ENCODE data around the gene RPS6KC1.
"Not testable (repeated sequence)": the region's sequence is repeated elsewhere in the genome, so short reads cannot be mapped to it uniquely, and the experiment has no call there.

The RPS6KC1 gene

DNA sequence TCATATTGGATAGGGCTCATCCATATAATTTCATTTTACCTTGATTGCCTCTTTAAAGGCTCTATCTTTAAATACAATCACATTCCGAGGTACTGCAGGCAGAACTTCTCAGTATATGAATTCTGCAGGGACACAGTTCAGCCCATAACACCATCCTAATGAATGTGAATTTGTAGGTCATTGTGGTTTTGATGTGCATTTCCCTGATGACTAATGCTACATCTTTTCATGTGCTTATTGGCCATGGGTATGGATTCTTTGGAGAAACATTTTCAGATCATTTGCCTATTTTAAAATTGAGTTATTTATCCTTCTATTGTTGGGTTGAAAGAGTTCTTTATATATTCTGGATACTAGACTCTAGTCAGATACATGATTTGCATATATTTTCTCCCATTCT, 9.6 kb upstream of the RPS6KC1 start:
- DNase-seq (ENCODE audit: extremely low spot score): no peak
- TF ChIP-seq, protein P1, sequence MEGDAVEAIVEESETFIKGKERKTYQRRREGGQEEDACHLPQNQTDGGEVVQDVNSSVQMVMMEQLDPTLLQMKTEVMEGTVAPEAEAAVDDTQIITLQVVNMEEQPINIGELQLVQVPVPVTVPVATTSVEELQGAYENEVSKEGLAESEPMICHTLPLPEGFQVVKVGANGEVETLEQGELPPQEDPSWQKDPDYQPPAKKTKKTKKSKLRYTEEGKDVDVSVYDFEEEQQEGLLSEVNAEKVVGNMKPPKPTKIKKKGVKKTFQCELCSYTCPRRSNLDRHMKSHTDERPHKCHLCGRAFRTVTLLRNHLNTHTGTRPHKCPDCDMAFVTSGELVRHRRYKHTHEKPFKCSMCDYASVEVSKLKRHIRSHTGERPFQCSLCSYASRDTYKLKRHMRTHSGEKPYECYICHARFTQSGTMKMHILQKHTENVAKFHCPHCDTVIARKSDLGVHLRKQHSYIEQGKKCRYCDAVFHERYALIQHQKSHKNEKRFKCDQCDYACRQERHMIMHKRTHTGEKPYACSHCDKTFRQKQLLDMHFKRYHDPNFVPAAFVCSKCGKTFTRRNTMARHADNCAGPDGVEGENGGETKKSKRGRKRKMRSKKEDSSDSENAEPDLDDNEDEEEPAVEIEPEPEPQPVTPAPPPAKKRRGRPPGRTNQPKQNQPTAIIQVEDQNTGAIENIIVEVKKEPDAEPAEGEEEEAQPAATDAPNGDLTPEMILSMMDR (IDR thresholded peaks at IDR 0.05; ENCODE audit: control extremely low read depth, extremely low read depth, low read depth, missing control alignments): no peak
- POLR2A ChIA-PET: no interaction called here
- CTCF ChIA-PET: interaction anchor here (0.7 kb wide), 1 partner anchor 8 kb away, joined by 3 read pairs; no protein-coding TSS in a partner anchor

- DNase-seq (ENCODE audit: extremely low spot score); POLR2A ChIA-PET: not testable (repeated sequence)
- CTCF ChIA-PET: interaction anchor here (1.1 to 1.5 kb wide), 3 partner anchors 9 to 10 kb away, joined by 3 to 5 read pairs (median 4); no protein-coding TSS in a partner anchor
Measured at GRCh38 chr1:213045321-213046226, 5.5 kb upstream of the RPS6KC1 start.

DNA sequence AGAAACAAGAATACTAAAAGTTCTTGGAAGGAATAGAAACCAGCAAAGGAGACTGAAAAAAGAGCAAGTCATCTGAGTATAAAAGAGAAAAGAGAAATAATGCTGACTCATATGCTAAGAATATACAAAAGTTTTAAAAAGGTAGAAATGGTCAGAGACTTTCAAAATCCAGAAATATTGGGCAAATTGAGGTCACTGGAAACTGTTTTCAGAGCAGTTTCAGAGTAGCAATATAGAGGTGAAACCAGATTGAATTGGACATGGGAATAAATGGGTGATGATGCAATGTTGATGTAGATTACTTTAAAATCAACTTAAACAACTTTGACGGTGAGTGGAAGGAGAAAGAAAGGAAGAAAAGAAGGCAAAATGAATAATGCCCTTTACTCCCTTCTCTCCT, 1.8 kb upstream of the RPS6KC1 start:
- DNase-seq (ENCODE audit: extremely low spot score): no peak
- CTCF ChIA-PET: no interaction called here
- POLR2A ChIA-PET: no interaction called here
- TF ChIP-seq, protein P1 (IDR thresholded peaks at IDR 0.05; ENCODE audit: control extremely low read depth, extremely low read depth, low read depth, missing control alignments): no peak

DNA sequence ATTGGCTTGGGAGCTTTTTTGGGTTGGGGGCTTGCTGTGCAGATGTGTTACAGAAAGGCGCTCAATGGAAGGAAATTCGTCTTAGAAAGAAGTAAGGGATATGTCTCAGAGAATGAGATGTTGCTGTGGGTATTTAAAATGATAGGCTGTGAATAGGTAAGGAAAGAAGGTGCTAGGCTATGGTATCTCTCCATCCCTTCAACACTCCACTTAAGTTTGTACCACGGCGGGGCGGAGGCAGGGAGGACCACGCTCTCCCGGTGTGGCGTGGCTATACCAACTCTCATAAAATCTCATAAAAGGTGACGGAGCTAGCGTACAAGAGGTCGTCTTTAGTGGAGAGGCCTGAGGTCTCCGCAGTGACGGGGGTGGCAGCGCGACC, 305 bp upstream of the RPS6KC1 start:
- TF ChIP-seq, protein P1 (IDR thresholded peaks at IDR 0.05; ENCODE audit: control extremely low read depth, extremely low read depth, low read depth, missing control alignments): no peak
- POLR2A ChIA-PET: no interaction called here
- no peak for DNase-seq (ENCODE audit: extremely low spot score)
- CTCF ChIA-PET: interaction anchor here (0.7 to 2.0 kb wide), 4 partner anchors 20 to 574 kb away, joined by 3 to 8 read pairs (median 3); no protein-coding TSS in a partner anchor

- ChIA-PET CTCF (interaction anchor here (2.0 kb wide), 1 partner anchor 19 kb away, joined by 8 read pairs; no protein-coding TSS in a partner anchor), POLR2A (no interaction called here)
Measured at GRCh38 chr1:213051881-213052202, 801 bp downstream of the RPS6KC1 start.

GRCh38 chr1:213053455-213053854, 2.4 kb downstream of the RPS6KC1 start:
- ChIA-PET CTCF (interaction anchor here (1.3 kb wide), 1 partner anchor 40 kb away, joined by 3 read pairs; no protein-coding TSS in a partner anchor), POLR2A (no interaction called here)
- TF ChIP-seq, protein P1 (IDR thresholded peaks at IDR 0.05; ENCODE audit: control extremely low read depth, extremely low read depth, low read depth, missing control alignments): no peak
- DNase-seq (ENCODE audit: extremely low spot score): no peak

More at GRCh38 chr1:213051881-213052202, 801 bp downstream of the RPS6KC1 start:
- DNase-seq (ENCODE audit: extremely low spot score): no peak
- TF ChIP-seq, protein P1 (IDR thresholded peaks at IDR 0.05; ENCODE audit: control extremely low read depth, extremely low read depth, low read depth, missing control alignments): no peak

DNA sequence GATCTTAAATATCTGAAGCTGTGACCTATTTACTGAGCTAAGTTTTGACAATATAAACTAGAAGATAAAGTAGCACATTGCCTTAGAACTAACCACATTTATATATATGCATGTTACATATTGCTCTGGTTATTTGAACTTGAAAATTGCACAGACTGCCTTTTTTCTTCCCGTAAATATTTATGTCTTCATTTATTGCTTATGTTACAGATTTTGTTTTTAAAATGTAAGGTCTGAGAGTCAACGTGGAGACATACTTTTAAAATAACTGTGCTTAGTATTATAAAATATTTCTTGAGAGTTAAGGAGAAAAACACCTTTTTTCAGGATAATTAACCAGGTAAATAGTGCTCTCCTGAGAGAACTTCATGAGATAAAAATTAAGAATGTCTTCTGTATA, 3.1 kb downstream of the RPS6KC1 start:
- TF ChIP-seq, protein P1 (IDR thresholded peaks at IDR 0.05; ENCODE audit: control extremely low read depth, extremely low read depth, low read depth, missing control alignments): no peak
- CTCF ChIA-PET: interaction anchor here (1.1 to 1.3 kb wide), 2 partner anchors 13 to 39 kb away, joined by 3 read pairs; no protein-coding TSS in a partner anchor
- POLR2A ChIA-PET: no interaction called here

More for the DNA sequence above, 3.1 kb downstream of the RPS6KC1 start:
- DNase-seq (ENCODE audit: extremely low spot score): no peak
